K562 treated with DMSO at 1 percent for 48 hours (cell line): ENCODE measurements around the gene ZC3H7A. TPM values are rescaled to one million over a fixed set of nuclear protein-coding genes. Genes with fewer than 3 reads are reported as not detected.

ENCODE experiments used
- total RNA-seq: library from RNA; unstranded; fragments of 300-600 nt; gene quantifications from 2 replicates; pipeline ENCODE4 v1.2.3, GENCODE V29; 2022; ENCODE audit warnings: low replicate concordance; ENCODE audit errors: extremely low read depth

The ZC3H7A gene, protein sequence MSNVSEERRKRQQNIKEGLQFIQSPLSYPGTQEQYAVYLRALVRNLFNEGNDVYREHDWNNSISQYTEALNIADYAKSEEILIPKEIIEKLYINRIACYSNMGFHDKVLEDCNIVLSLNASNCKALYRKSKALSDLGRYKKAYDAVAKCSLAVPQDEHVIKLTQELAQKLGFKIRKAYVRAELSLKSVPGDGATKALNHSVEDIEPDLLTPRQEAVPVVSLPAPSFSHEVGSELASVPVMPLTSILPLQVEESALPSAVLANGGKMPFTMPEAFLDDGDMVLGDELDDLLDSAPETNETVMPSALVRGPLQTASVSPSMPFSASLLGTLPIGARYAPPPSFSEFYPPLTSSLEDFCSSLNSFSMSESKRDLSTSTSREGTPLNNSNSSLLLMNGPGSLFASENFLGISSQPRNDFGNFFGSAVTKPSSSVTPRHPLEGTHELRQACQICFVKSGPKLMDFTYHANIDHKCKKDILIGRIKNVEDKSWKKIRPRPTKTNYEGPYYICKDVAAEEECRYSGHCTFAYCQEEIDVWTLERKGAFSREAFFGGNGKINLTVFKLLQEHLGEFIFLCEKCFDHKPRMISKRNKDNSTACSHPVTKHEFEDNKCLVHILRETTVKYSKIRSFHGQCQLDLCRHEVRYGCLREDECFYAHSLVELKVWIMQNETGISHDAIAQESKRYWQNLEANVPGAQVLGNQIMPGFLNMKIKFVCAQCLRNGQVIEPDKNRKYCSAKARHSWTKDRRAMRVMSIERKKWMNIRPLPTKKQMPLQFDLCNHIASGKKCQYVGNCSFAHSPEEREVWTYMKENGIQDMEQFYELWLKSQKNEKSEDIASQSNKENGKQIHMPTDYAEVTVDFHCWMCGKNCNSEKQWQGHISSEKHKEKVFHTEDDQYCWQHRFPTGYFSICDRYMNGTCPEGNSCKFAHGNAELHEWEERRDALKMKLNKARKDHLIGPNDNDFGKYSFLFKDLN
- not detected in 2 replicates for total RNA-seq

DNA sequence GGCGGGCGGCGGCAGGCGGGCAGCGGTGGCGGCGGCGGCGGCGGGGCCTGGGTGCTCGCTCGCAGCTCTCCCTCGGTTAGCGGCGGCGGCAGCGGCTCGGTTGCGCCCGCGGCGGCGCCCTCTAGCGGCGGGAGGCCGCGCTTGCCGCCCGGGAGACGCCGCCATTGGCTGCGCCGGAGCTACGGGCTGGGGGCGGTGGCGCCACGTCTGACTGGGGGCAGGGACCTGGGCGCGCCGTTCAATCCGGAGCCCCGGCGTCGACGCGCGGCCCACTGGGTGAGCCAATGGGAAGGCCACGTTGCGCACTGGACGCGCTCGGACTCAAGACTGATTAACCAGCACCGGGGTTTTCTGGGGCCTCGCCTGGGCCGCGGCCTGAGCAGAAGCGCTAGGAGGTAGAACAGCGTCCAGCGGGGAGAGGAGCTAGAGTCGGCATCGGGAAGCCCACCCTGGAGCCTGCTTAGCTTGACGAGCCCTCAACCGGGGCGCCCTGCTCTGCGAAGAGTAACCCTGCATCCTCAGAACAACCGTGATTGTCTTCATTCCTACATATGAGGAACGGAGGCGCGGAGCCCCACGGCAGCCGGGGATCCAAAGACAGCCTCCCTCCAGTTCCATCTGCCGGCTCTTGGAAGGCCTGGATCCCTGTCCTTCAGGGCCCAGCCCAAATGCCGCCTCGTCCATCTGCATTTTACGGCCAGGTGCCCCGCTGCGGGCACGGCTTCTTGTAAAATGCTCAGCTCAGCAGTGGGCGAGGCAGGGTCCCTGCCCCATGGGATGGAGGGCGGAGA, at the start of gene ZC3H7A:
Gene ZC3H7A, minus strand, starts transcription at position 93 of the 791 bp plus-strand sequence. CDS start 14,904 bp downstream, outside the sequence.

DNA sequence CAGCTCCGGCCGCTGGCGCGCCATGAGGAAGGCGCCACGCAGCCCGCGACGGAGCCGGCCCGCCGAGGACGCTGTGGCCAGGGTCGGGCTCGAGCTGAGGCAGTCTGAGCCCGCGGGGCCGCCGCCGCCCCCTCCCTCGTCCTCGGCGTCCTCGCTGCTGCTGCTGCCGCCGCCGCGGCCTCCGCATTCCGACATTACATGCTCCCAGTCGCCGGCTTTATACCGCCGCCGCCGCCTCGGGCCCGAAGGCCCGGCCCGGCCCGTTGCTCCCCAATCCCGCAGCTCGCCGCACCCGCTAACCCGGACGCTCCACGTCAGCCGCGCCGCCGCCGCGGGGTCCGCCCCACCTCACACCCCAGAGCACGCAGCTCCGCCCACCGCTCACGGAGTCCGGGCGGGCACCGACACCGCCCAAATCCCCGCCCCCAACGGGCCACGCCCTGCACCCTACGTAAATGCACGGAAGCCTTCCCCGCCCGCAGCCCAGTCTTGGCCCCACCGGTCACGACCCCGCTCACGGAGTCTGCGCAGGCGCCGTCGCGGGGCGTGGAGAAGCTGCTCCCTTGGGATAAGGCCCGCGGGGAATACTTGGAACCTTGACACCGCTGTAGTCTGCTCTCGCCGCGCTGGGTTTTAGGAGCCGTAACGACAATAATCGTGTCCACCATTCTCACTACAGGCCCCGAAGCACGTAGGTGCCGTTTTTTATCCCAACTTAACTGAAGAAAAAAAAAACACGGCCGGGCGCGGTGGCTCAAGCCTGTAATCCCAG, 54.3 kb downstream of the ZC3H7A start, which contains the start of gene TXNDC11:
Gene TXNDC11, minus strand, starts transcription at position 322 of the 772 bp plus-strand sequence. Its CDS starts 127 bp downstream, at position 195.

Other genes with a start within 250 kb of the ZC3H7A start
- not detected in 2 replicates for gene LITAF, start 210.3 kb downstream of the ZC3H7A start, total RNA-seq
- gene SNN, start 128.8 kb downstream of the ZC3H7A start, total RNA-seq: not detected in 2 replicates
- gene TXNDC11, start 54.4 kb downstream of the ZC3H7A start, total RNA-seq: not detected in 2 replicates
- gene RSL1D1, start 54.3 kb upstream of the ZC3H7A start, total RNA-seq: not detected in 2 replicates
- not detected in 2 replicates for gene GSPT1, start 118.7 kb upstream of the ZC3H7A start, total RNA-seq
- gene NPIPB2, start 144.8 kb upstream of the ZC3H7A start, total RNA-seq: not detected in 2 replicates
- not detected in 2 replicates for gene TNFRSF17, start 168.0 kb upstream of the ZC3H7A start, total RNA-seq
- gene SNX29, start 179.5 kb upstream of the ZC3H7A start, total RNA-seq: not detected in 2 replicates